ENCODE measurements around the gene CRMP1. TPM values are rescaled to one million over a fixed set of nuclear protein-coding genes. Genes with fewer than 3 reads are reported as not detected.

The CRMP1 gene
- total RNA-seq, 1 donor from 2014 or later, result 67.4 TPM

GRCh38 chr4:5905714-5906113, 12.8 kb upstream of the CRMP1 start:
- H3K4me1 ChIP-seq (ENCODE audit: insufficient read depth, low read length), result no peaks in the 10 kb centered on the region
- Mint-ChIP-seq H3K4me1 (ENCODE audit: low read depth, unreplicated experiment) (no peaks in the 10 kb centered on the region), H3K27me3 (ENCODE audit: low read depth, unreplicated experiment) (peaks cover 69% of the 10 kb centered on the region), H3K27ac (ENCODE audit: unreplicated experiment) (no peak overlapping the region), H3K36me3 (ENCODE audit: low read depth, unreplicated experiment) (peaks cover 2% of the 10 kb centered on the region), H3K4me3 (ENCODE audit: unreplicated experiment) (no peak overlapping the region), H3K9me3 (ENCODE audit: unreplicated experiment) (peaks cover 27% of the 10 kb centered on the region)
- no peaks in the 10 kb centered on the region for H4K20me1 ChIP-seq (ENCODE audit: insufficient read depth, low read length)
- no peaks in the 10 kb centered on the region for H3K9me3 ChIP-seq (ENCODE audit: insufficient read depth, low read depth, low read length)
- H3K4me3 ChIP-seq (ENCODE audit: insufficient read depth, low read depth, low read length), result no peak overlapping the region
- no peak overlapping the region for H3K4me2 ChIP-seq (ENCODE audit: low read length)
- no peak for DNase-seq (ENCODE audit: low read depth)
- H3K36me3 ChIP-seq (ENCODE audit: insufficient read depth, low read length), result no peaks in the 10 kb centered on the region
- no peak for FAIRE-seq
- no peak overlapping the region for H3K9ac ChIP-seq (ENCODE audit: low read length)
- no peaks in the 10 kb centered on the region for H3K79me2 ChIP-seq (ENCODE audit: insufficient read depth, low read length)
- H3K27me3 ChIP-seq (ENCODE audit: insufficient read depth, low read length), result peaks cover 3% of the 10 kb centered on the region
- no peak for TF ChIP-seq CTCF (IDR thresholded peaks at IDR 0.05; ENCODE audit: insufficient read depth, low read depth, low read length)
- TF ChIP-seq EZH2 (IDR thresholded peaks at IDR 0.05; ENCODE audit: insufficient read depth, low read length), result no peak
- H3K27ac ChIP-seq (ENCODE audit: low read depth, low read length), result no peak overlapping the region
- H2AFZ ChIP-seq (ENCODE audit: low read depth, low read length), result no peak overlapping the region

GRCh38 chr4:5900844-5901243, 8.0 kb upstream of the CRMP1 start:
- Histone ChIP-seq H3K27ac (ENCODE audit: low read depth, low read length) (no peak overlapping the region), H3K79me2 (ENCODE audit: insufficient read depth, low read length) (no peaks in the 10 kb centered on the region), H3K4me3 (ENCODE audit: insufficient read depth, low read depth, low read length) (no peak overlapping the region), H3K9ac (ENCODE audit: low read length) (no peak overlapping the region), H3K36me3 (ENCODE audit: insufficient read depth, low read length) (no peaks in the 10 kb centered on the region), H3K4me1 (ENCODE audit: insufficient read depth, low read length) (no peaks in the 10 kb centered on the region), H3K9me3 (ENCODE audit: insufficient read depth, low read depth, low read length) (peaks cover 4% of the 10 kb centered on the region), H3K27me3 (ENCODE audit: insufficient read depth, low read length) (peaks cover 25% of the 10 kb centered on the region), H3K4me2 (ENCODE audit: low read length) (no peak overlapping the region), H4K20me1 (ENCODE audit: insufficient read depth, low read length) (no peaks in the 10 kb centered on the region), H2AFZ (ENCODE audit: low read depth, low read length) (no peak overlapping the region)
- FAIRE-seq (no peak), DNase-seq (ENCODE audit: low read depth) (no peak)
- H3K36me3 Mint-ChIP-seq (ENCODE audit: low read depth, unreplicated experiment), result no peaks in the 10 kb centered on the region
- H3K4me1 Mint-ChIP-seq (ENCODE audit: low read depth, unreplicated experiment), result peaks cover 9% of the 10 kb centered on the region
- TF ChIP-seq EZH2 (IDR thresholded peaks at IDR 0.05; ENCODE audit: insufficient read depth, low read length) (no peak), CTCF (IDR thresholded peaks at IDR 0.05; ENCODE audit: insufficient read depth, low read depth, low read length) (no peak)
- H3K27me3 Mint-ChIP-seq (ENCODE audit: low read depth, unreplicated experiment), result peaks cover 84% of the 10 kb centered on the region
- peaks cover 12% of the 10 kb centered on the region for H3K9me3 Mint-ChIP-seq (ENCODE audit: unreplicated experiment)
- H3K27ac Mint-ChIP-seq (ENCODE audit: unreplicated experiment), result no peak overlapping the region
- H3K4me3 Mint-ChIP-seq (ENCODE audit: unreplicated experiment), result no peak overlapping the region

GRCh38 chr4:5899881-5900280, 7.0 kb upstream of the CRMP1 start:
- Histone ChIP-seq H3K9me3 (ENCODE audit: insufficient read depth, low read depth, low read length) (peaks cover 4% of the 10 kb centered on the region), H3K36me3 (ENCODE audit: insufficient read depth, low read length) (no peaks in the 10 kb centered on the region), H3K9ac (ENCODE audit: low read length) (no peak overlapping the region), H4K20me1 (ENCODE audit: insufficient read depth, low read length) (no peaks in the 10 kb centered on the region), H3K27ac (ENCODE audit: low read depth, low read length) (no peak overlapping the region), H3K79me2 (ENCODE audit: insufficient read depth, low read length) (no peaks in the 10 kb centered on the region), H3K4me2 (ENCODE audit: low read length) (no peak overlapping the region), H3K4me3 (ENCODE audit: insufficient read depth, low read depth, low read length) (no peak overlapping the region), H2AFZ (ENCODE audit: low read depth, low read length) (no peak overlapping the region), H3K4me1 (ENCODE audit: insufficient read depth, low read length) (no peaks in the 10 kb centered on the region), H3K27me3 (ENCODE audit: insufficient read depth, low read length) (peaks cover 35% of the 10 kb centered on the region)
- no peak overlapping the region for H3K27ac Mint-ChIP-seq (ENCODE audit: unreplicated experiment)
- TF ChIP-seq CTCF (IDR thresholded peaks at IDR 0.05; ENCODE audit: insufficient read depth, low read depth, low read length) (no peak), EZH2 (IDR thresholded peaks at IDR 0.05; ENCODE audit: insufficient read depth, low read length) (no peak)
- H3K27me3 Mint-ChIP-seq (ENCODE audit: low read depth, unreplicated experiment), result peaks cover 84% of the 10 kb centered on the region
- DNase-seq (ENCODE audit: low read depth), result no peak
- no peak overlapping the region for H3K4me3 Mint-ChIP-seq (ENCODE audit: unreplicated experiment)
- H3K36me3 Mint-ChIP-seq (ENCODE audit: low read depth, unreplicated experiment), result peaks cover 4% of the 10 kb centered on the region
- FAIRE-seq, result no peak
- H3K9me3 Mint-ChIP-seq (ENCODE audit: unreplicated experiment), result peaks cover 12% of the 10 kb centered on the region
- peaks cover 9% of the 10 kb centered on the region for H3K4me1 Mint-ChIP-seq (ENCODE audit: low read depth, unreplicated experiment)
